Lung (tissue), 16 donors: ENCODE results near the gene ATP5PO. TPM values are rescaled to one million over a fixed set of nuclear protein-coding genes. Genes with fewer than 3 reads are reported as not detected.

Experiments
- ATAC-seq: fragments of 200-7000 bp; cut with Tn5 transposase; one replicate; pipeline ENCODE4 v1.9.1; 2020; ENCODE audit warnings: moderate number of reproducible peaks; ENCODE audit not compliant: insufficient read depth, low FRiP score
- DNase-seq, 3 donors: peaks; one replicate each; pipeline ENCODE4 v3.0.0-alpha.2; 2013 to 2017
- H3K27ac ChIP-seq, 2 donors: one replicate each; pipeline ENCODE4 v1.5.1; 2013; ENCODE audit warnings: mild to moderate bottlenecking in 2 of 2, moderate library complexity in 2 of 2, control low read depth in 1 of 2, inconsistent platforms in 1 of 2, low read depth in 1 of 2, low read length in 1 of 2
- H3K27me3 ChIP-seq, 3 donors: one replicate each; pipeline ENCODE4 v1.5.1; 2013; ENCODE audit warnings: low read length in 2 of 3; ENCODE audit not compliant: control insufficient read depth in 3 of 3, insufficient read depth in 3 of 3
- H3K36me3 ChIP-seq, 4 donors: one replicate each; pipeline ENCODE4 v1.5.1; 2013; ENCODE audit warnings: low read length in 4 of 4, mild to moderate bottlenecking in 1 of 4, moderate library complexity in 1 of 4; ENCODE audit not compliant: control insufficient read depth in 4 of 4, insufficient read depth in 4 of 4
- H3K4me1 ChIP-seq, 5 donors: one replicate each; pipeline ENCODE4 v1.5.1; 2013; ENCODE audit warnings: low read length in 5 of 5, mild to moderate bottlenecking in 2 of 5, moderate library complexity in 1 of 5; ENCODE audit not compliant: control insufficient read depth in 5 of 5, insufficient read depth in 5 of 5
- H3K4me3 ChIP-seq: one replicate; pipeline ENCODE4 v1.5.1; 2013; ENCODE audit warnings: mild to moderate bottlenecking, control low read depth, moderate library complexity
- H3K9ac ChIP-seq, 2 donors: one replicate each; pipeline ENCODE4 v1.5.1; 2013; ENCODE audit warnings: low read length in 2 of 2, control low read depth in 1 of 2; ENCODE audit not compliant: insufficient read depth in 1 of 2
- H3K9me3 ChIP-seq, 4 donors: one replicate each; pipeline ENCODE4 v1.5.1; 2013; ENCODE audit warnings: low read length in 3 of 4, mild to moderate bottlenecking in 1 of 4, moderate library complexity in 1 of 4; ENCODE audit not compliant: control insufficient read depth in 4 of 4, insufficient read depth in 3 of 4
- WGBS, 2 donors: extraction: QIAGEN DNeasy Blood & Tissue Kit; methylation state at CpG; one replicate each; pipeline ENCODE4 v1.1.7; 2013; 5-methylcytosine and 5-hydroxymethylcytosine counted together
- long read RNA-seq, 5 donors: transcript quantifications; one replicate each; lab custom pipeline, GENCODE V29; 2026
- polyA plus RNA-seq, 2 donors: library from polyadenylated mRNA; stranded (reverse); fragments of 200-250 nt; gene quantifications; one replicate each; pipeline ENCODE4 v1.2.1, GENCODE V29; 2013
- total RNA-seq, 2 donors: library from RNA; depleted of rRNA in 1 of 2; stranded (reverse); fragments of >200 nt in 1 of 2; gene quantifications; one replicate each; pipeline ENCODE4 v1.2.1, GENCODE V29; 2014 to 2021
- TF ChIP-seq, protein P1 (sequence below): IDR thresholded peaks from 2 replicates; pipeline ENCODE4 v1.5.1; 2012; ENCODE audit warnings: mild to moderate bottlenecking; ENCODE audit errors: control extremely low read depth, extremely low read depth
- donor health status: control.
- donor health status: control.
- donor health status: Bipolar disorder and iron deficiency.
- donor health status: healthy.
- donor health status: DM: yes; HTN: yes; CAD: no.

ATP5PO gene, protein sequence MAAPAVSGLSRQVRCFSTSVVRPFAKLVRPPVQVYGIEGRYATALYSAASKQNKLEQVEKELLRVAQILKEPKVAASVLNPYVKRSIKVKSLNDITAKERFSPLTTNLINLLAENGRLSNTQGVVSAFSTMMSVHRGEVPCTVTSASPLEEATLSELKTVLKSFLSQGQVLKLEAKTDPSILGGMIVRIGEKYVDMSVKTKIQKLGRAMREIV
- 100 to 1,000 TPM; 146 to 150 TPM for total RNA-seq
- 100 to 1,000 TPM; 201 to 287 TPM for polyA plus RNA-seq
- long read RNA-seq, donor 1, transcript ATP5PO-201 (7 exons, 932 nt): major isoform, 148 of 283 reads
- long read RNA-seq, donor 1, partial matches to known transcripts: 134 of 283 reads
- long read RNA-seq, donor 1, other reads (novel, unspliced or antisense): 0 of 283 reads
- long read RNA-seq, donor 2, transcript ATP5PO-201 (7 exons, 932 nt): major isoform, 84 of 125 reads
- long read RNA-seq, donor 2, partial matches to known transcripts: 39 of 125 reads
- long read RNA-seq, donor 2, other reads (novel, unspliced or antisense): 0 of 125 reads
- long read RNA-seq, donor 3, transcript ATP5PO-201 (7 exons, 932 nt): major isoform, 92 of 168 reads
- long read RNA-seq, donor 3, partial matches to known transcripts: 74 of 168 reads
- long read RNA-seq, donor 3, other reads (novel, unspliced or antisense): 0 of 168 reads
- long read RNA-seq, donor 4, transcript ATP5PO-201 (7 exons, 932 nt): major isoform, 81 of 157 reads
- long read RNA-seq, donor 4, partial matches to known transcripts: 73 of 157 reads
- long read RNA-seq, donor 4, other reads (novel, unspliced or antisense): 0 of 157 reads
- long read RNA-seq, donor 5, transcript ATP5PO-201 (7 exons, 932 nt): major isoform, 166 of 298 reads
- long read RNA-seq, donor 5, partial matches to known transcripts: 124 of 298 reads
- long read RNA-seq, donor 5, other reads (novel, unspliced or antisense): 5 of 298 reads

DNA sequence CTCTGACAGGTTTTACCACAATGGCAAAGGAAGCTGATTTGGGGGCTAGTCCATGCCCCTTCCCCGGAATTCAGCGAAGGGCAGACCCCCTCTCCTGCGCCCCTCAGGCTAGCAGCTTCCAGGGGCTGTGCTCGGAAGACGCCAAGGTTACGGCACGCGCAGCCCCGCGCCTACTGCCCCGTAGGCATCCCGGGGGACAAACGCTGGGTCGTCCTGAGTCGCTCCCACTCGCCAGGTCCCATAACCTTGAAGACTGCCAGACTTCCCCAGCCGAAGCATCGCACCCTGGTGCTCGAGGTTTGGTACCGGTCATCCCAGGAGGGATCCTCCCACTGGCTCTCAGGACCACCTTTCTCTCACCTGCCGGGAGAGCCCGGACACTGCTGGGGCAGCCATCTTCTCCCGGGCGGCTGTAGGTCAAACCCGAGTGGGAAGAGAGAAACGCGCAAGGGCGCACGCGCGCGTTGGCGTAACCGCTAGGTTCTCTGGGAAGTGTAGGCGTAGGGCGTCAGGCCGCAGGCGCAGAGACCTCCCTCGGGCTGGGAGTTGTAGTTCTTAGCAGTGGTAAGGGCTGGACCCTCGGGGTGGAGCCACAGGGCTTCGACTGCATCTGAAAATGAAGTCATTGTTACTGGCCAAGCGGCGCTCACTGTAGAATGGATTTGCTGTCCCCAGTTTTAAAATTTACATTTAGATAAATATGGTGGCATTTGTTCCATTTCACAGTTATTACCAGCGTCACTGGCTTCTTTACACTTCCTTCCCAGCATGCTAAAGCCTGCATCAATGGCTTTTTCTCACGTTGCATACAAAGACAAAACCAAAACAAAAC, at the start of gene ATP5PO:
Gene ATP5PO (minus strand): TSS at position 437 of the 832 bp plus-strand sequence. CDS start 41 bp downstream, at position 396.
- peak within 1 kb of the TSS; percentile 92 to 93 for H3K9ac ChIP-seq
- H3K9me3 ChIP-seq: no peaks in the 10 kb centered on the region
- WGBS, 2 donors: 0 to 1% methylated on average over 45 of the region's 45 CpGs
- TF ChIP-seq, protein P1, sequence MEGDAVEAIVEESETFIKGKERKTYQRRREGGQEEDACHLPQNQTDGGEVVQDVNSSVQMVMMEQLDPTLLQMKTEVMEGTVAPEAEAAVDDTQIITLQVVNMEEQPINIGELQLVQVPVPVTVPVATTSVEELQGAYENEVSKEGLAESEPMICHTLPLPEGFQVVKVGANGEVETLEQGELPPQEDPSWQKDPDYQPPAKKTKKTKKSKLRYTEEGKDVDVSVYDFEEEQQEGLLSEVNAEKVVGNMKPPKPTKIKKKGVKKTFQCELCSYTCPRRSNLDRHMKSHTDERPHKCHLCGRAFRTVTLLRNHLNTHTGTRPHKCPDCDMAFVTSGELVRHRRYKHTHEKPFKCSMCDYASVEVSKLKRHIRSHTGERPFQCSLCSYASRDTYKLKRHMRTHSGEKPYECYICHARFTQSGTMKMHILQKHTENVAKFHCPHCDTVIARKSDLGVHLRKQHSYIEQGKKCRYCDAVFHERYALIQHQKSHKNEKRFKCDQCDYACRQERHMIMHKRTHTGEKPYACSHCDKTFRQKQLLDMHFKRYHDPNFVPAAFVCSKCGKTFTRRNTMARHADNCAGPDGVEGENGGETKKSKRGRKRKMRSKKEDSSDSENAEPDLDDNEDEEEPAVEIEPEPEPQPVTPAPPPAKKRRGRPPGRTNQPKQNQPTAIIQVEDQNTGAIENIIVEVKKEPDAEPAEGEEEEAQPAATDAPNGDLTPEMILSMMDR: no peak
- peaks cover 0 to 17% (median 9%) of the 10 kb centered on the region in 5 donors for H3K4me1 ChIP-seq
- ATAC-seq: peak; percentile 99
- peaks cover 3 to 18% (median 10%) of the 10 kb centered on the region in 4 donors for H3K36me3 ChIP-seq
- peak within 1 kb of the TSS; percentile 91 for H3K4me3 ChIP-seq
- peak within 1 kb of the TSS; percentile 88 to 93 for H3K27ac ChIP-seq
- H3K27me3 ChIP-seq: no peaks in the 10 kb centered on the region
- peak; percentile 99 for DNase-seq

DNA sequence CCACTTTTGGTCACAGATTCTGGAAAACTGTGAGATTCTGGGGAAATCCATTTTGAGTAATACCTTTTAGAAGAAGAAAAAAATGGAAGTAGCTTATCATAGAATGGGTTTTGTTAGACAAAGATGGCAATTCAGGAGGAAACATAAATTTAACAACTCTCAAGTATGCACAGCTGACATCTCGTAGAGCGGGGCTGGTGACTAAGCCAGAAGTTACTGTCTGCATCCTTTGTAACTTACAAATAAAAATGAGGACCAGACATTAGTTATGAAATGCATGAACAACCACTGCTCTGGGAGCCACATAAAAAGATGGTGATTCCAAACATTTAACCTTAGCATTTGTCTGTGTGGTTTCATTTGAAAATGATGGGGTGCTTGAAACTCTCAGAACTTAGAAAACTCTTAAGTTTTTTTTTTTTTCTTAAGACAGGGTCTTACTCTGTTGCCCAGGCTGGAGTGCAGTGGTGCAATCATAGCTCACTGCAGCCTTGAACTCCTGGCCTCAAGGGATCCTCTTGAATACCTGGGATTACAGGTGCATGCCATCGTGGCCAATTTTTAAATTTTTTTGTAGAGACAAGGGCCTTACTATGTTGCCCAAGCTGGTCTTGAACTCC, 49.2 kb upstream of the ATP5PO start:
- WGBS, 2 donors: 81 to 91% methylated on average over 3 of the region's 3 CpGs
- ATAC-seq (no peak), DNase-seq (no peak)
- Histone ChIP-seq H3K4me3 (no peak overlapping the region), H3K27me3 (no peaks in the 10 kb centered on the region), H3K4me1 (peaks cover 0 to 17% (median 10%) of the 10 kb centered on the region in 5 donors), H3K9me3 (no peaks in the 10 kb centered on the region), H3K27ac (no peak overlapping the region), H3K36me3 (no peaks in the 10 kb centered on the region), H3K9ac (no peak overlapping the region)
- TF ChIP-seq, protein P1: no peak

DNA sequence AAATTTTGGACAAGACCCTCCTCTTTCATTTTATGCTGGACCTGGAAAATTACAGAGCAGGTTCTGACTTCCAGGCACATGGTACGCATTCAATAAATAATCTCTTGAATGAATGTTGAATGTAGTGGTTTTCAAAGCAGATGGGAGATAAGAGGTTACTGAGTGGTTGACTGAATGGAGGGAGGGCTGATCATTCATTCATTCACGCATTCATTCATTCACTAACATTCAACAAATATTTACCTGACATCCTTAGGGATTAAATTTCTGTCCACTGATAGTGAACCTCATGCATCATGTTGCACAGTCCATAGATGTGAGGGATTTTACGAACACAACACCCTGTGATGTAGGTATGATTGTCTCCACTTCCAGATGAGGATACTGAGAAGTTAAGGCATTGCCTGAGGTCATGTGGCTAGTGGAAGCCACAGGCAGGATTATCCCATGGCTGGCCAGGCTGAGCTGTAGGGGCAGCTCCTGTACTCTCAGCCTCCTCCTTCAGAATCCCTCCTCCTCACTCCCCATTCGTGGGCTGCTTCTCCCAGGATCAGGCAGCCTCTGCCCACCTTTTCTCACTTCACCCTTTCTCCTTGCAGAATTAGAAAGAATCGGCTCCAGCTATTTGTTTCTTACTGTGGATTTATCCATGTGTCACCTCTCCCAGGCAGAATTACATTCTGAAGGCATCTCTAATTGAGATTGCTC, 48.4 kb upstream of the ATP5PO start:
- Histone ChIP-seq H3K9me3 (no peaks in the 10 kb centered on the region), H3K4me3 (no peak overlapping the region), H3K27ac (no peak overlapping the region), H3K4me1 (peaks cover 0 to 12% (median 7%) of the 10 kb centered on the region in 5 donors), H3K27me3 (no peaks in the 10 kb centered on the region), H3K36me3 (no peaks in the 10 kb centered on the region), H3K9ac (no peak overlapping the region)
- WGBS, 2 donors: 83 to 91% methylated on average over 5 of the region's 5 CpGs
- ATAC-seq (no peak), DNase-seq (no peak)
- TF ChIP-seq, protein P1: no peak
